Osteocyte (in vitro differentiated cells): ENCODE results near the gene APRT. TPM values are rescaled to one million over a fixed set of nuclear protein-coding genes. Genes with fewer than 3 reads are reported as not detected.
A peak's percentile ranks its signal among the peaks of the same experiment; 100 is the strongest.

ENCODE experiments used
- DNase-seq: peaks from one replicate; pipeline ENCODE4 v3.0.0; 2021; ENCODE audit warnings: mixed read lengths; ENCODE audit not compliant: unreplicated experiment; ENCODE audit errors: extremely low spot score
- H3K27ac Mint-ChIP-seq: one replicate; pipeline ENCODE4 v1.8.0; 2021; ENCODE audit warnings: mild to moderate bottlenecking, mixed read lengths; ENCODE audit not compliant: unreplicated experiment
- H3K27me3 Mint-ChIP-seq: one replicate; pipeline ENCODE4 v1.8.0; 2021; ENCODE audit warnings: mixed read lengths; ENCODE audit not compliant: unreplicated experiment
- H3K36me3 Mint-ChIP-seq: one replicate; pipeline ENCODE4 v1.8.0; 2021; ENCODE audit warnings: mixed read lengths; ENCODE audit not compliant: unreplicated experiment
- H3K4me1 Mint-ChIP-seq: one replicate; pipeline ENCODE4 v1.8.0; 2021; ENCODE audit warnings: mixed read lengths; ENCODE audit not compliant: unreplicated experiment
- H3K4me3 Mint-ChIP-seq: one replicate; pipeline ENCODE4 v1.8.0; 2021; ENCODE audit warnings: mild to moderate bottlenecking, moderate library complexity, mixed read lengths; ENCODE audit not compliant: unreplicated experiment
- H3K9me3 Mint-ChIP-seq: one replicate; pipeline ENCODE4 v1.8.0; 2021; ENCODE audit warnings: mixed read lengths; ENCODE audit not compliant: unreplicated experiment
- total RNA-seq: library from RNA; stranded (reverse); gene quantifications from 2 replicates; pipeline ENCODE4 v1.2.1, GENCODE V29; 2021
- TF ChIP-seq, protein P1 (sequence below): fragments of 200-600 bp; sonication (generic); IDR thresholded peaks from 2 replicates; pipeline ENCODE4 v1.5.0; 2021; ENCODE audit warnings: antibody characterized with exemption, mild to moderate bottlenecking, moderate library complexity

Gene APRT
- total RNA-seq, 1 donor from 2014 or later: 77.1 TPM

DNA sequence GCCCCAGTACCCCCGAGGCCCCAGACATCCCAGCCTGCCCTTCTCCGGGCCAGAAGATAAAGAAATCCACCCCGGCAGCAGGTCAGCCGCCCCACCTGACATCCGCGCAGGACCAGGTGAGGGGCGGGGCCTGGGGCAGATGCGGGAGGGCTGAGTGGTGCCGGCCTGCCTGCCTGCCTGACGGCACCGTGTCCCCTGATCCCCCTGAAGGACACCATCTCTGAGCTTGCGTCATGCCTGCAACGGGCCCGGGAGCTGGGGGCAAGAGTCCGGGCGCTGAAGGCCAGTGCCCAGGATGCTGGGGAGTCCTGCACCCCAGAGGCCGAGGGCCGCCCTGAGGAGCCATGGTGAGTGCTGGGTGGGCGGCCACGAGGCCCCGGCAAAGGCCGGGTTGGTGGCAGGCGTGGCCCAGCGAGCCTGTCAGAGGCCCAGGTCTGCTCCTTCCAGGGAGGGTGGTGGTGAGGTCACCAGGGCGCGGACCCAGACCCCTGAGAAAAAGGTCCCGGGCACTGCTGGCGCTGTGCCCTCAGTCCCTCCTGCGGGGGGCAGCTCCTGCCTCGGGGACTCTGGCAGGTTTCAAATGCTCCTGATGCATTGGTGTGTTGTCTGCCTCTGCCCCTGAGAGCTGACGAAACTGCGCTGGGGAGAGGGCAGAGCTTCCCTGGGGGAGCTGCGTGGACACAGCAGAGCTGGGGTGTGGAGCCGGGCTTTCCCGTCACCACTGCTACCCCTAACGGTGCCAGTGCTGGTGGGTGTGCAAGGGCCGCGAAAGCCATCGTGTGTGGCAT lies 7.0 kb downstream of the APRT start:
- peak overlapping the region; percentile 51 for H3K4me3 Mint-ChIP-seq
- no peaks in the 10 kb centered on the region for H3K27me3 Mint-ChIP-seq
- TF ChIP-seq, protein P1, sequence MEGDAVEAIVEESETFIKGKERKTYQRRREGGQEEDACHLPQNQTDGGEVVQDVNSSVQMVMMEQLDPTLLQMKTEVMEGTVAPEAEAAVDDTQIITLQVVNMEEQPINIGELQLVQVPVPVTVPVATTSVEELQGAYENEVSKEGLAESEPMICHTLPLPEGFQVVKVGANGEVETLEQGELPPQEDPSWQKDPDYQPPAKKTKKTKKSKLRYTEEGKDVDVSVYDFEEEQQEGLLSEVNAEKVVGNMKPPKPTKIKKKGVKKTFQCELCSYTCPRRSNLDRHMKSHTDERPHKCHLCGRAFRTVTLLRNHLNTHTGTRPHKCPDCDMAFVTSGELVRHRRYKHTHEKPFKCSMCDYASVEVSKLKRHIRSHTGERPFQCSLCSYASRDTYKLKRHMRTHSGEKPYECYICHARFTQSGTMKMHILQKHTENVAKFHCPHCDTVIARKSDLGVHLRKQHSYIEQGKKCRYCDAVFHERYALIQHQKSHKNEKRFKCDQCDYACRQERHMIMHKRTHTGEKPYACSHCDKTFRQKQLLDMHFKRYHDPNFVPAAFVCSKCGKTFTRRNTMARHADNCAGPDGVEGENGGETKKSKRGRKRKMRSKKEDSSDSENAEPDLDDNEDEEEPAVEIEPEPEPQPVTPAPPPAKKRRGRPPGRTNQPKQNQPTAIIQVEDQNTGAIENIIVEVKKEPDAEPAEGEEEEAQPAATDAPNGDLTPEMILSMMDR: no peak
- H3K4me1 Mint-ChIP-seq: peaks cover 6% of the 10 kb centered on the region
- no peak overlapping the region for H3K27ac Mint-ChIP-seq
- no peaks in the 10 kb centered on the region for H3K36me3 Mint-ChIP-seq
- H3K9me3 Mint-ChIP-seq: no peaks in the 10 kb centered on the region
- no peak for DNase-seq

DNA sequence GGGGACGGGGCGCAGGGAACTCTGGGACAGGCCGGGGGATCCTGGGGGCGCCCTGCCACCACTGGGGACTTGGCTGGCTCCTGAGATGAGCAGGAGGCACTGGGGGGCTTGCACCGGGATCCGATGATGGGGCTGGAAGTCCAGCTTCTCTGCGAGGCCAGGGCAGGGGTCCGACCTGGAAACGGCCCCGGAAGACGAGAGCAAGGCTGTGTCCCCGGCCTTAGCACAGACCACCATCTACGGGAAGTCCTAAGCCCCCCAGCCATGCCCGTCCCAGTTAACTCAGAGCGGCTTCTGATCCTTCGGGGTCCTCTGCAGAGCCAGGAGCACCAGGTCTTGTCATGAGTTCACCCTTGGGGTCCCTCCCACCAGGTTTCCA lies 7.6 kb downstream of the APRT start:
- no peak for DNase-seq
- H3K9me3 Mint-ChIP-seq: no peaks in the 10 kb centered on the region
- H3K4me1 Mint-ChIP-seq: peaks cover 3% of the 10 kb centered on the region
- H3K36me3 Mint-ChIP-seq: no peaks in the 10 kb centered on the region
- H3K4me3 Mint-ChIP-seq: peak overlapping the region; percentile 51
- no peaks in the 10 kb centered on the region for H3K27me3 Mint-ChIP-seq
- TF ChIP-seq, protein P1: no peak
- H3K27ac Mint-ChIP-seq: no peak overlapping the region

DNA sequence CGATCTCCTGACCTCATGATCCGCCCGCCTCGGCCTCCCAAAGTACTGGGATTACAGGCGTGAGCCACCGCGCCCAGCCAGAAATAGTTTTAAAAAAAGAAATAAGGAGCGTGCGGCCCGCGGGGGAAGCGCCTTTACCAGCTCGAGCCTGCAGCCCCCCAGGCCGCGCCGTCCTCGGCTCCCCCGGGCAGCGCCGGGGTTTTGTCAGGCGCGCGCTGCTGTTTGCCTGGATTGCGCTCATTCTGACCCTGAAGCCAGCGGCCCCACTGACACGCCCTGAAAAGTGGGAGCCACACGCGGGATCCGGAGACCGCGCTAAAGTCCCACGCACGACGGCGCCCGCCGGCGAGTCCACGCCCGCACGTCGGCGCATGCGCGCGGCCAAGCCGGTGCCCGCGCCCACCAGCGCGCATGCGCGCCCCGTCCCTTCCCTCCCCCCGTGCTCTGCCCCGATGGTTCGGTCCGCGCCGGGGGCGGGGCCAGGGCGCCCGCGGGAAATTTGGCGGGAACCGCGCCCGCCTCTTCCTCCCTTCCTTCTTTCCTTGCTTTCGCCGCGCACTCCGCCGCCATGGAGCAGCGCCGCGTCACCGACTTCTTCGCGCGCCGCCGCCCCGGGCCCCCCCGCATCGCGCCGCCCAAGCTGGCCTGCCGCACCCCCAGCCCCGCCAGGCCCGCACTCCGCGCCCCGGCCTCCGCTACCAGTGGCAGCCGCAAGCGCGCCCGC lies 8.3 kb downstream of the APRT start, which contains the start of gene CDT1:
TSS of gene CDT1 (plus strand) at position 526 of the 724 bp plus-strand sequence. CDS start at position 569, 43 bp downstream.
- TF ChIP-seq, protein P1: no peak
- Mint-ChIP-seq H3K4me3 (peak within 1 kb of the TSS; percentile 81), H3K27ac (peak within 1 kb of the TSS; percentile 41), H3K36me3 (no peaks in the 10 kb centered on the region), H3K9me3 (no peaks in the 10 kb centered on the region), H3K4me1 (peaks cover 3% of the 10 kb centered on the region), H3K27me3 (no peaks in the 10 kb centered on the region)
- DNase-seq: peak; percentile 95

DNA sequence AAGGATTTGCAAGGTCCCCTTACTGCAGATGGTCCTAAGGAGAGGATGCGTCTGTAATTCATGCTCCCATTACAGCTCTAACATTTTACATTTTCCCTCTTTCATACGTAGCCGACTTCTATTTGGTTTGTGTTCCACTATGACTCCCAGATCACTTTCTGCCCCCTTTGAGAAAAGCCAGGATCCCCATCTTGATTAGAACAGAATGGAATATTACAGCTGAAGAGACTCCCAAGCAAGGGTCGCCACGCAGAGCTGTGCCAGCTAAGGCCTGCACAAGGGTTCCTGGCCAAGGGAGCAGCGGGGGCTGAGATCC lies 11.5 kb downstream of the APRT start:
- no peak for DNase-seq
- Mint-ChIP-seq H3K36me3 (no peaks in the 10 kb centered on the region), H3K27ac (no peak overlapping the region), H3K9me3 (no peaks in the 10 kb centered on the region), H3K4me1 (peaks cover 3% of the 10 kb centered on the region), H3K4me3 (no peak overlapping the region), H3K27me3 (no peaks in the 10 kb centered on the region)
- TF ChIP-seq, protein P1: no peak

DNA sequence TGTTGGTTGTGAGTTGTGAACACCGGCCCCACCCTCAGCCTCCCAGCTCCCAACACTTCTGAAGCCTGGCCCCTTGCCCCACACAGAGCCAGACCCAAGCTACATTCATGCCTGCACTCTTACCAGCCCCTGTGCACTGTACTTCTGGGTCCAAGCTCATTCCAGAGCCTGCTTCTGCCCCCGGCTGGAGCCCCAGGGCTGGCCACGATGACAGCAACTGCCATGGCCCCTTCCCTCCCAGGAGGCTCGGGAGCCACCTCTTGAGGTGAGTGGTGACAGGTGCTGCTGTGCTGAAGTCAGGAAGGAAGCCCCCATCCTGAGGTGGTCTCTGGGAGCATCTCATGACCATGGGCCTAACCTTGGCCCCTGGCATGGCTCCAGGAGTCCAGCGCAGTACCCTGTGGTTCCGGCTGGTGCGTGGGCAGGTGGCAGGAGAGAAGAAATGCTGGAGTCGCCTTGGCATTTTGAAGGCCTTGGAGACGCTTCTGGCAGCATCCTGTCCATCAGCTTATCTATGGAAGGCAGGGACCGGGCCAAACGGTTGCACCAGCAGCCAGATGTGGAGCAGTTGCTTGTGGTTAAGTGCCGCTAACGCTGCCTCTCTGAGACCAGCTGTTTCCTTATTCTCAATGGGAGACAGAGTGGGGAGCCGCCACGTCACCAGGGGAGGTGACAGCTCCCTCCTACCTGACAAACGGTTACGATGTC lies 12.0 kb downstream of the APRT start:
- peaks cover 3% of the 10 kb centered on the region for H3K4me1 Mint-ChIP-seq
- TF ChIP-seq, protein P1: no peak
- no peaks in the 10 kb centered on the region for H3K36me3 Mint-ChIP-seq
- H3K4me3 Mint-ChIP-seq: no peak overlapping the region
- no peaks in the 10 kb centered on the region for H3K9me3 Mint-ChIP-seq
- no peak for DNase-seq
- no peaks in the 10 kb centered on the region for H3K27me3 Mint-ChIP-seq
- H3K27ac Mint-ChIP-seq: no peak overlapping the region
